Esophagus squamous epithelium (tissue), 4 donors: Measurements from ENCODE around the gene TET3.
"Not testable (repeated sequence)": the region's sequence is repeated elsewhere in the genome, so short reads cannot be mapped to it uniquely, and the experiment has no call there.

Source experiments
- CTCF ChIP-seq, 6 experiments: fragments of 450-650 bp in 4 of 6; fragments of 200-600 bp in 2 of 6; sonication (generic) in 2 of 6; IDR thresholded peaks; one replicate each; pipeline ENCODE4 v1.5.1; 2016 to 2019; ENCODE audit warnings: antibody characterized with exemption in 6 of 6, mild to moderate bottlenecking in 4 of 6, moderate library complexity in 4 of 6
- POLR2A ChIP-seq, 4 donors: fragments of 450-650 bp; IDR thresholded peaks; one replicate each; pipeline ENCODE4 v1.6.1; 2017; ENCODE audit warnings: antibody characterized with exemption in 4 of 4, mild to moderate bottlenecking in 4 of 4, moderate library complexity in 3 of 4

- TF ChIP-seq CTCF, POLR2A (IDR thresholded peaks at IDR 0.05): not testable (repeated sequence)
Observed at GRCh38 chr2:73940066-73940465, 44.6 kb upstream of the TET3 start.
